ENCODE results near the gene TMEM107.

The TMEM107 gene

DNA sequence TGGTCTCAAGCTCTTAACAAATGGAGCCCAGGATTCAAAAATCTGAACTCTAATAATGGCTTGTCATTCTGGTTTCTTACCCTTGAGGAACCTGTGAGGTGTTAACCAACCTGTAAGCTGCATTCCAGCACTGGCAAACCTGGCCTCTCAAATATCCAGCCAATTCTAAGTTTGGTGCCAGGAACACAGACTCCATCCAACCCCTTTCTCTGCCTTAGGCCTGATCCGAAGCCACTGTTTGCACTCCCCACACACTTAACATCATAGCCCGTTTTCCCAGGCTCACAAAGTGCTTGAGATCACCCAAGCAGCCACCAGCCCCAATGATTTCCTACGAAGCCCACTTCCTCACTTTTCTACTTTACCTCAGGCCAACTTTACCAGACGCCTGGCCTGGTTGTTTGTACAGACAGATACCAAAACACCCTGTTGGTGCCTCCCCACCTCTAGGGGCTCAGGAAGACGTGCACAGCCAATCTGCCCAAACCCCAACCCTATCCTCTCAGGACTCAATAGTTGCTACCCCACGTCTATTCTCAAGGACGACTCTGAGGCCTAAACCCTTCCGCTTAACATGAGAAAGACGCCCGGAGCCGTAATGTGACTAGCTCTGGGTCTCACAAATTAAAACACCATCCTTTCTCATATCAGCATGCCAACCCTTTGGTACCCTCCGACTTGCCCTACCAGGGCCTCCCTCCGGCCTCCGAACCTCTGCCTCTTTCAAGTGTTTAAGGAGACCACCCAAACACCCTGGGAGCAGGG lies 20.8 kb downstream of the TMEM107 start:
- Histone ChIP-seq H3K4me3 (ENCODE audit: low read depth, low read length) (peak overlapping the region; percentile 61), H3K36me3 (peaks cover 6% of the 10 kb centered on the region; the same call in 1 of the 2 replicates), H3K4me1 (peaks cover 9% of the 10 kb centered on the region; the same call in 1 of the 2 replicates), H3K9me3 (no peaks in the 10 kb centered on the region), H3K27me3 (no peaks in the 10 kb centered on the region)
- TF ChIP-seq, protein P1, sequence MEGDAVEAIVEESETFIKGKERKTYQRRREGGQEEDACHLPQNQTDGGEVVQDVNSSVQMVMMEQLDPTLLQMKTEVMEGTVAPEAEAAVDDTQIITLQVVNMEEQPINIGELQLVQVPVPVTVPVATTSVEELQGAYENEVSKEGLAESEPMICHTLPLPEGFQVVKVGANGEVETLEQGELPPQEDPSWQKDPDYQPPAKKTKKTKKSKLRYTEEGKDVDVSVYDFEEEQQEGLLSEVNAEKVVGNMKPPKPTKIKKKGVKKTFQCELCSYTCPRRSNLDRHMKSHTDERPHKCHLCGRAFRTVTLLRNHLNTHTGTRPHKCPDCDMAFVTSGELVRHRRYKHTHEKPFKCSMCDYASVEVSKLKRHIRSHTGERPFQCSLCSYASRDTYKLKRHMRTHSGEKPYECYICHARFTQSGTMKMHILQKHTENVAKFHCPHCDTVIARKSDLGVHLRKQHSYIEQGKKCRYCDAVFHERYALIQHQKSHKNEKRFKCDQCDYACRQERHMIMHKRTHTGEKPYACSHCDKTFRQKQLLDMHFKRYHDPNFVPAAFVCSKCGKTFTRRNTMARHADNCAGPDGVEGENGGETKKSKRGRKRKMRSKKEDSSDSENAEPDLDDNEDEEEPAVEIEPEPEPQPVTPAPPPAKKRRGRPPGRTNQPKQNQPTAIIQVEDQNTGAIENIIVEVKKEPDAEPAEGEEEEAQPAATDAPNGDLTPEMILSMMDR (IDR thresholded peaks at IDR 0.05; ENCODE audit: low read depth, low read length): no peak
- DNase-seq: no peak

DNA sequence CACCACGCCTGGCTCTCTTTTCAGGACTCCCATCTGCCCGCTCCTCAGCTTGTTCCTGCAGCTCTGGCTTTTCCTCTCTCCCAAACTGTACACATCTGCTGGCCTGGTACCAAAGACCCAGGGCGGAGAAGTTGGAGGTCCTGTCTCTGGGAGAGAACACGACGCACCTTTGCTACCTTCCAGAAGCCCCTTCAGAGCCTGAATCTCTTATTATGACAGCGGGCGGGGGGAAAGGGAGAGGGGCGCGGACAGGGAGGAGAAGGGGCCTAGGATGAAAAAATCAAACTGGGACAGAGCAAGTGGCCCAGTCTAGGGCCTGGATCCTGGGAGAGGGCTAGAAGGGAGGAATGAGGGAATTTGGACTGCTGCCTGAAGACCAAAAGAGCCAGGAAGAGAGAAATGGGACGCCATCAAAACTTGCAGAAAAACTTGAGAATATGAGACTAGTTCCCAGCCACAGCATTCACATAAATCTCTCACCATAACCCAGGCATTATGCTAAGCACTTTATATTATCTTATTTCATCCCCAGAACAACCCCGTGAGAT lies 21.5 kb downstream of the TMEM107 start:
- TF ChIP-seq, protein P1 (IDR thresholded peaks at IDR 0.05; ENCODE audit: low read depth, low read length): no peak
- Histone ChIP-seq H3K4me1 (peaks cover 9% of the 10 kb centered on the region; the same call in 1 of the 2 replicates), H3K4me3 (ENCODE audit: low read depth, low read length) (peak overlapping the region; percentile 11; the same call in 1 of the 2 replicates)

DNA sequence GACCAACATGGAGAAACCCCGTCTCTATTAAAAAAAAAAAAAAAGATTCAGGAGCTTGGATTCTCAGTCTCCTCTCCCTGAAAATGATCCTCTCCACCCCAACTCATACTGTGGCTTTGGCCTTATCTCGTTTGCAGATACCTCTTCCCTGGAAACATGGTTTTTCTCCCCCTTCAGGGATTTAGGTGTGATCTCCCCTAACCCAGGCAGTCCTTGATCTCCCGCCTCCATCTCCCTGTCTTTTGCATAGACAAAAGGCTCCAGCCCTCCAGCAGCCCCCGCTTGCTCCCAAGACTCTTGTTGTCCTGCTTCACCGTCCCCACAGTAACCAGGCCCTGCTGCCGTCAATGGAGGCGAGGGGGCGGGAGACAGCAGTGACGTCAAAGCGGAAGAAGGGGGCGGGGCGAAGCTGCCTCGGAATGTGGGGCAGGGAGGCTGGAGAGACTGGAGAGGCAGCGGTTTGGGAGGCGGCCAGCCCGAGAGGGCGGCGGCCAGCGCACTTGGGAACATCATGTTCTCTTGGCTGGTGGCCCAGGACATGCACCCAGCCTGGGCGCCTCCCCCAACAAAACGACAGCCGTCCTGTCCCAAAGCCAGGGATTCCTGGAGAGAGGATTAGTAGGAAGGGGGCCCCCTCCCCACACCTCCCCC lies 22.1 kb downstream of the TMEM107 start:
- H3K27me3 ChIP-seq: no peaks in the 10 kb centered on the region
- DNase-seq: peak; percentile 86
- TF ChIP-seq, protein P1 (IDR thresholded peaks at IDR 0.05; ENCODE audit: low read depth, low read length): no peak
- H3K9me3 ChIP-seq: no peaks in the 10 kb centered on the region
- peaks cover 9% of the 10 kb centered on the region for H3K36me3 ChIP-seq
- H3K4me3 ChIP-seq (ENCODE audit: low read depth, low read length): peak overlapping the region; percentile 11; the same call in 1 of the 2 replicates
- peaks cover 9% of the 10 kb centered on the region; the same call in 1 of the 2 replicates for H3K4me1 ChIP-seq

More for the DNA sequence above, 21.5 kb downstream of the TMEM107 start:
- Histone ChIP-seq H3K9me3 (no peaks in the 10 kb centered on the region), H3K27me3 (no peaks in the 10 kb centered on the region), H3K36me3 (peaks cover 9% of the 10 kb centered on the region)
- DNase-seq: no peak

DNA sequence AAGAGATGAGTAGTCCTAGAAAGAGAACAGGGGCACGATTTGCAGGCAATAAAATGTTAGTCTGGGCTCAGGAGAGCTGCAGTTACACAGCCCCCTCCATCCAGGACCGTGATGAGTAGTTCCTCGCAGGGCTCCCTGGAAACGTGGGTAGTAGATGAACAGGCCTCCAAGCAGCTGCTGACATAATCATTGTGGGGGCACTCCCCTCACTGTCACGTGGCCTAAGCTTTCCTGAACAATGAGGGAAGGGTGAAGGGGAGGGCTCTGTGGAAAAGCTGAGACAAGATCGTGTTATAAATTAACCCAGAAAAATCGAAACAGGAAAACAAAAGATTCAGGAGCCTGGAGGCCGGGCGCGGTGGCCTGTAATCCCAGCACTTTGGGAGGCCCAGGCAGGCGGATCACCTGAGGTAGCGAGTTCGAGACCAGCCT lies 22.6 kb downstream of the TMEM107 start:
- H3K4me1 ChIP-seq: peaks cover 9% of the 10 kb centered on the region; the same call in 1 of the 2 replicates
- DNase-seq: no peak

DNA sequence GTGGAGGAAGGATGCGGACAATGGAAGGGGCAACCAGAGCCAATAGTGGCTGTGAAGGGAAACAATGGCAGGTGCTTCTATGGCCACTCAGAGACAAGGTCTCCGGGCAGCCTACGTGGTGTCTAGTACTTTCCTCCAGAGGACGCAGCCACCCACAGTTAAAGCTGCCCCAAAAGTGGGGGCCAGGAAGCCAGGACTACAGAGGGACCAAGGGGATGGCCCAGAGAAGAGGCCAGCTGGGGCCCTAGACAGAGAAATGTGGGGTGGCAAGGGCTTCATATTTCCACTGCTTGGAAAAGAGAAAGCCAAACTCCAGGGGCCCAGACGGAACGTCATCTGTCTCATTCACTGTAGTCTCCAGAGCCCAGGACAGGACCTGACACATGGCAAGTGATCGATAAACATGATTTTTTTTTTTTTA lies 23.1 kb downstream of the TMEM107 start:
- DNase-seq: no peak
- peaks cover 15% of the 10 kb centered on the region for H3K36me3 ChIP-seq
- no peaks in the 10 kb centered on the region for H3K27me3 ChIP-seq
- TF ChIP-seq, protein P1 (IDR thresholded peaks at IDR 0.05; ENCODE audit: low read depth, low read length): no peak
- H3K9me3 ChIP-seq: no peaks in the 10 kb centered on the region
- H3K4me3 ChIP-seq (ENCODE audit: low read depth, low read length): no peak overlapping the region
- H3K4me1 ChIP-seq: peaks cover 9% of the 10 kb centered on the region; the same call in 1 of the 2 replicates

More for the DNA sequence above, 22.6 kb downstream of the TMEM107 start:
- TF ChIP-seq, protein P1 (IDR thresholded peaks at IDR 0.05; ENCODE audit: low read depth, low read length): no peak
- Histone ChIP-seq H3K27me3 (no peaks in the 10 kb centered on the region), H3K9me3 (no peaks in the 10 kb centered on the region), H3K4me3 (ENCODE audit: low read depth, low read length) (no peak overlapping the region), H3K36me3 (peaks cover 11% of the 10 kb centered on the region)

All from BE2C (cell line).